OCI-LY7 (cell line): ENCODE results near the gene CATSPERE.

Experiments used
- CTCF ChIP-seq: fragments of 200-600 bp; sonication (generic); conservative IDR thresholded peaks from 2 replicates; pipeline ENCODE4 v1.5.1; 2014; ENCODE audit warnings: mild to moderate bottlenecking, antibody characterized with exemption, low read length, moderate library complexity, mixed read lengths
- EZH2phosphoT487 ChIP-seq: fragments of 200-600 bp; sonication (generic); IDR thresholded peaks from 2 replicates; pipeline ENCODE4 v1.6.1; 2018; ENCODE audit warnings: low read depth, borderline replicate concordance, mild to moderate bottlenecking, mixed run types, antibody characterized with exemption, low read length, moderate library complexity, mixed read lengths

- TF ChIP-seq CTCF = no peak
- no peak for TF ChIP-seq EZH2phosphoT487
Observed at GRCh38 chr1:244680667-244681066, 219.6 kb downstream of the CATSPERE start.
